Fibroblast of lung (primary cell): ENCODE measurements around the gene ANXA3.

Experiments used
- EZH2 ChIP-seq: IDR thresholded peaks from 2 replicates; pipeline ENCODE4 v1.5.1; 2012; ENCODE audit warnings: low read length, control low read depth, mild to moderate bottlenecking; ENCODE audit errors: missing control alignments
- TF ChIP-seq, protein P1 (sequence below), 2 donors: IDR thresholded peaks in 1 of 2; conservative IDR thresholded peaks in 1 of 2; 1 replicate in 1 of 2; 2 replicates in 1 of 2; pipeline ENCODE4 v1.5.1; 2011 to 2012; ENCODE audit warnings: low read length in 2 of 2, control low read depth in 1 of 2, inconsistent platforms in 1 of 2, low read depth in 1 of 2, mild to moderate bottlenecking in 1 of 2

DNA sequence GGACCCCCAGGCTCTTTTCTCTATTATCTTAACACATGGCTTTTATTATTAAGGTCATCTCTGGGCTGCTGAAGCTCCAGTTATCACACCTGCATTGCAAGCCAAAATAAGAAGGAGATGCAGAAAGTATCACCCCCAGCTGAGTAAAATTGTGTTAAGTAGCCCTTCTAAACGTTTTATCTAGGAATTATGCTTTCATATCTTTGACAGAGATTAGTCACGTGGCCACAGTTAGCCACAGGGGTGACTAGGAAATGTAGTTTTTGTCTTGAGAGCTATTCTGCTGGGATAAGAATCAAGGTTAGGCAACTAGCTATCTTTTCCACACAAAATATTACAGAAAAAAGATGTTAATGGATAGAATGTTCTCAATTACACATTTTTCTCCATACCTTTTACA lies 102.1 kb downstream of the ANXA3 start:
- TF ChIP-seq, protein P1, sequence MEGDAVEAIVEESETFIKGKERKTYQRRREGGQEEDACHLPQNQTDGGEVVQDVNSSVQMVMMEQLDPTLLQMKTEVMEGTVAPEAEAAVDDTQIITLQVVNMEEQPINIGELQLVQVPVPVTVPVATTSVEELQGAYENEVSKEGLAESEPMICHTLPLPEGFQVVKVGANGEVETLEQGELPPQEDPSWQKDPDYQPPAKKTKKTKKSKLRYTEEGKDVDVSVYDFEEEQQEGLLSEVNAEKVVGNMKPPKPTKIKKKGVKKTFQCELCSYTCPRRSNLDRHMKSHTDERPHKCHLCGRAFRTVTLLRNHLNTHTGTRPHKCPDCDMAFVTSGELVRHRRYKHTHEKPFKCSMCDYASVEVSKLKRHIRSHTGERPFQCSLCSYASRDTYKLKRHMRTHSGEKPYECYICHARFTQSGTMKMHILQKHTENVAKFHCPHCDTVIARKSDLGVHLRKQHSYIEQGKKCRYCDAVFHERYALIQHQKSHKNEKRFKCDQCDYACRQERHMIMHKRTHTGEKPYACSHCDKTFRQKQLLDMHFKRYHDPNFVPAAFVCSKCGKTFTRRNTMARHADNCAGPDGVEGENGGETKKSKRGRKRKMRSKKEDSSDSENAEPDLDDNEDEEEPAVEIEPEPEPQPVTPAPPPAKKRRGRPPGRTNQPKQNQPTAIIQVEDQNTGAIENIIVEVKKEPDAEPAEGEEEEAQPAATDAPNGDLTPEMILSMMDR (conservative IDR thresholded peaks at IDR 0.05 in 1 of 2, IDR thresholded peaks at IDR 0.05 in 1 of 2; ENCODE audit: low read depth in 1 of 2, low read length in 2 of 2) = no peak
- no peak for TF ChIP-seq EZH2
